Endothelial cell of umbilical vein (primary cell): ENCODE results near the gene LCE1D. TPM values are rescaled to one million over a fixed set of nuclear protein-coding genes. Genes with fewer than 3 reads are reported as not detected.

ENCODE experiments used
- BruUV-seq: library from RNA; stranded (reverse); fragments of 400-500 nt; replicated peaks from 2 replicates; lab custom pipeline; 2021; lab: Mats Ljungman, UMichigan
- CTCF ChIA-PET: fragments of 300-600, 350-600 bp; sonication (Branson Sonifier 250); formaldehyde crosslinking; loops from one replicate; lab custom pipeline; 2021; ENCODE audit warnings: antibody characterized with exemption, inconsistent platforms; lab: Charles Lee
- POLR2A ChIA-PET: fragments of 300-600, 350-600 bp; sonication (Branson Sonifier 250); formaldehyde crosslinking; loops from one replicate; lab custom pipeline; 2021; ENCODE audit warnings: antibody characterized with exemption, inconsistent platforms; lab: Charles Lee
- DNase-seq: peaks from one replicate; pipeline ENCODE4 v3.0.0-alpha.2; 2011; ENCODE audit warnings: low read depth, low spot score
- FAIRE-seq: peaks from 2 replicates; lab custom pipeline; 2011; peaks lifted over from hg19 to GRCh38; lab: Jason Lieb, UNC
- H2AFZ ChIP-seq: 2 replicates; pipeline ENCODE4 v1.6.0; 2012; ENCODE audit warnings: low read depth, low read length, control low read depth, inconsistent platforms
- H3K27ac ChIP-seq: 2 replicates; pipeline ENCODE4 v1.5.1; 2011; ENCODE audit warnings: low read depth, mild to moderate bottlenecking, control low read depth, low read length, moderate library complexity; ENCODE audit not compliant: insufficient read depth
- H3K27me3 ChIP-seq, 2 experiments: 2 replicates each; pipeline versions ENCODE4 v1.6.0 to v1.6.1; 2011; ENCODE audit warnings: low read length in 2 of 2, mixed read lengths in 1 of 2; ENCODE audit not compliant: control insufficient read depth in 2 of 2, insufficient read depth in 2 of 2
- H3K36me3 ChIP-seq, 2 experiments: 2 replicates in 1 of 2; 3 replicates in 1 of 2; pipeline ENCODE4 v1.5.1; 2011; ENCODE audit warnings: low read length in 2 of 2, mild to moderate bottlenecking in 1 of 2, moderate library complexity in 1 of 2; ENCODE audit not compliant: control insufficient read depth in 2 of 2, insufficient read depth in 2 of 2; ENCODE audit errors: extremely low read depth in 1 of 2
- H3K4me1 ChIP-seq: 3 replicates; pipeline ENCODE4 v1.5.1; 2011; ENCODE audit warnings: mild to moderate bottlenecking, low read length; ENCODE audit not compliant: control insufficient read depth, insufficient read depth; ENCODE audit errors: extremely low read depth
- H3K4me2 ChIP-seq: 2 replicates; pipeline ENCODE4 v1.6.1; 2011; ENCODE audit warnings: low read length, control low read depth, mixed read lengths; ENCODE audit not compliant: insufficient read depth
- H3K4me3 ChIP-seq, 3 experiments: fragments of 200-600 bp in 1 of 3; sonication (generic), shearing (Covaris generic) in 1 of 3; replicated peaks in 1 of 3; 2 replicates each; pipeline ENCODE4 v1.5.1; 2011 to 2016; ENCODE audit warnings: control low read depth in 3 of 3, low read length in 3 of 3, mild to moderate bottlenecking in 2 of 3, inconsistent platforms in 1 of 3, low read depth in 1 of 3, moderate library complexity in 1 of 3; ENCODE audit not compliant: insufficient read depth in 1 of 3
- H3K79me2 ChIP-seq: 2 replicates; pipeline ENCODE4 v1.6.0; 2012; ENCODE audit warnings: low read length, inconsistent platforms; ENCODE audit not compliant: control insufficient read depth, insufficient read depth
- H3K9ac ChIP-seq: replicated peaks from 2 replicates; pipeline ENCODE3; 2011; ENCODE audit warnings: low read length, control low read depth; ENCODE audit not compliant: insufficient read depth; ENCODE audit errors: extremely low read depth
- H3K9me1 ChIP-seq: replicated peaks from 3 replicates; pipeline ENCODE4 v1.6.0; 2011; ENCODE audit warnings: mild to moderate bottlenecking, low read length; ENCODE audit not compliant: control insufficient read depth, insufficient read depth; ENCODE audit errors: extremely low read depth
- H3K9me3 ChIP-seq: replicated peaks from 2 replicates; pipeline ENCODE4 v1.5.1; 2012; ENCODE audit warnings: low read length, inconsistent platforms; ENCODE audit not compliant: control insufficient read depth, insufficient read depth
- H4K20me1 ChIP-seq: replicated peaks from 2 replicates; pipeline ENCODE3; 2011; ENCODE audit warnings: mild to moderate bottlenecking, low read length; ENCODE audit not compliant: control insufficient read depth, insufficient read depth; ENCODE audit errors: extremely low read depth
- EZH2 ChIP-seq: IDR thresholded peaks from 2 replicates; pipeline ENCODE4 v1.6.1; 2012; ENCODE audit warnings: borderline replicate concordance, low read depth, mild to moderate bottlenecking, moderate library complexity, low read length, inconsistent platforms; ENCODE audit not compliant: severe bottlenecking
- FOS ChIP-seq: IDR thresholded peaks from 2 replicates; pipeline ENCODE4 v1.6.1; 2011; ENCODE audit warnings: mild to moderate bottlenecking, low read length, moderate library complexity, borderline replicate concordance; ENCODE audit not compliant: insufficient read depth
- GATA2 ChIP-seq: IDR thresholded peaks from 2 replicates; pipeline ENCODE4 v1.7.0; 2011; ENCODE audit warnings: low read depth, mild to moderate bottlenecking, moderate library complexity, mixed read lengths, low read length; ENCODE audit not compliant: insufficient read length, insufficient read depth
- JUN ChIP-seq: IDR thresholded peaks from 2 replicates; pipeline ENCODE4 v1.6.1; 2011; ENCODE audit warnings: borderline replicate concordance, low read depth; ENCODE audit not compliant: insufficient read length, insufficient read depth
- MAX ChIP-seq: IDR thresholded peaks from 2 replicates; pipeline ENCODE4 v1.6.1; 2011; ENCODE audit not compliant: insufficient read depth, insufficient read length
- MYC ChIP-seq: IDR thresholded peaks from one replicate; pipeline ENCODE4 v1.6.1; 2011; ENCODE audit warnings: mild to moderate bottlenecking, low read depth, low read length
- POLR2A ChIP-seq: IDR thresholded peaks from 2 replicates; pipeline ENCODE4 v1.6.1; 2012; ENCODE audit warnings: low read depth, mild to moderate bottlenecking, control low read depth, low read length
- POLR2AphosphoS5 ChIP-seq: IDR thresholded peaks from 2 replicates; pipeline ENCODE4 v1.6.1; 2012; ENCODE audit warnings: low read depth, mild to moderate bottlenecking, control low read depth, low read length, moderate library complexity; ENCODE audit not compliant: insufficient read depth
- dilution Hi-C: fragments of 300-500 bp; cut with MboI; formaldehyde crosslinking; loops from one replicate; pipeline ENCODE4 v1.15.0; 2019; ENCODE audit warnings: low sequenced_read_pairs; ENCODE audit not compliant: extremely low pct_ligation_motif_present
- intact Hi-C: fragments of 100-400 bp; cut with micrococcal nuclease; formaldehyde crosslinking; loops from one replicate; pipeline ENCODE4 v1.10.0; 2022
- polyA plus RNA-seq, 4 experiments: library from polyadenylated mRNA; depleted of rRNA in 3 of 4; stranded (reverse) in 3 of 4; unstranded in 1 of 4; fragments of >200 nt; gene quantifications; 2 replicates each; pipeline versions ENCODE4 v1.2.1 to v1.2.3, GENCODE V29; 2011 to 2012; ENCODE audit warnings: missing spikeins in 1 of 4
- total RNA-seq: library from RNA; stranded (reverse); gene quantifications from 2 replicates; pipeline ENCODE4 v1.2.3, GENCODE V29; 2021

LCE1D gene
- total and polyA plus RNA-seq, 2 donors (not counting 3 experiments of a cell fraction or from before 2014, with no cell fraction given), result not detected

- Histone ChIP-seq H3K9me1 (no peaks in the 10 kb centered on the region), H3K36me3 (no peaks in the 10 kb centered on the region), H3K9ac (no peak overlapping the region), H3K27ac (no peak overlapping the region), H3K79me2 (no peaks in the 10 kb centered on the region), H4K20me1 (no peaks in the 10 kb centered on the region), H3K9me3 (no peaks in the 10 kb centered on the region), H3K4me1 (no peaks in the 10 kb centered on the region), H2AFZ (no peak overlapping the region), H3K4me3 (no peak overlapping the region), H3K4me2 (no peak overlapping the region), H3K27me3 (no peaks in the 10 kb centered on the region)
- dilution Hi-C loops (no loop called here), intact Hi-C loops (no loop called here)
- ChIA-PET POLR2A (no interaction called here), CTCF (no interaction called here)
- FAIRE-seq (no peak), DNase-seq (no peak)
- BruUV-seq, result no TSS peak
- TF ChIP-seq POLR2A (no peak), MAX (no peak), FOS (no peak), MYC (no peak), JUN (no peak), EZH2 (no peak), POLR2AphosphoS5 (no peak), GATA2 (no peak)
Observed at GRCh38 chr1:152824964-152825363, 28.4 kb downstream of the LCE1D start.

- BruUV-seq, result no TSS peak
- no peak for FAIRE-seq
- no peak for DNase-seq
- Histone ChIP-seq H3K9me1 (no peaks in the 10 kb centered on the region), H2AFZ (no peak within 1 kb of the TSS), H3K9me3 (no peaks in the 10 kb centered on the region), H3K4me1 (no peaks in the 10 kb centered on the region), H3K4me2 (no peak within 1 kb of the TSS), H3K36me3 (no peaks in the 10 kb centered on the region), H3K27me3 (no peaks in the 10 kb centered on the region), H3K4me3 (no peak within 1 kb of the TSS), H3K79me2 (no peaks in the 10 kb centered on the region), H3K9ac (no peak within 1 kb of the TSS), H3K27ac (no peak within 1 kb of the TSS), H4K20me1 (no peaks in the 10 kb centered on the region)
- CTCF ChIA-PET, result no interaction called here
- no peak for TF ChIP-seq POLR2A
- intact Hi-C loops, result no loop called here
- POLR2A ChIA-PET, result no interaction called here
- dilution Hi-C loops, result no loop called here
Observed at GRCh38 chr1:152827173-152827572, 30.7 kb downstream of the LCE1D start, which contains the start of gene LCE1A. Gene LCE1A (plus strand): TSS chr1:152827473. CDS start chr1:152827473, 0 bp downstream.
